HG03139 (cell line): ENCODE data around the gene TSHB.

Source experiments
- ATAC-seq: cut with Tn5 transposase; IDR thresholded peaks from one replicate; pipeline ENCODE4 v1.9.1; 2021; ENCODE audit not compliant: unreplicated experiment

The TSHB gene

DNA sequence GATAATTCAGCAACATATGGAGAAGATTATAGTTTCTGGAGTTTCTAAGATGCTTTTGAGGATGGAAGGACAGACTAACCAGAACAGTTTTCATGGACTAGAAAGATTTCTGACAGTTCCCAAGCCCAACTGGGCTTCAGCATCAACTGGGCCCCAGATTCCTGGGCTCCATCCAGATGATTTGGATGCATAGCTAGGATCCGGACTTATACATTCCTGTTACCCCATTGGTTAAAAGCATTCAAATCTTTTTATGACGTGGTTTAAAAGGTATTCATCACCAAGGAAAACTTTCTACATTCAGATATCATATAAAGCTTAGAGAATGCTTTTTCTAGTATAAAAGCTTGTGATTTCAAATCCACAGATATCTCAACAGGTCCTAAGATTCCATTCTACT lies 29.7 kb downstream of the TSHB start:
- no peak for ATAC-seq

DNA sequence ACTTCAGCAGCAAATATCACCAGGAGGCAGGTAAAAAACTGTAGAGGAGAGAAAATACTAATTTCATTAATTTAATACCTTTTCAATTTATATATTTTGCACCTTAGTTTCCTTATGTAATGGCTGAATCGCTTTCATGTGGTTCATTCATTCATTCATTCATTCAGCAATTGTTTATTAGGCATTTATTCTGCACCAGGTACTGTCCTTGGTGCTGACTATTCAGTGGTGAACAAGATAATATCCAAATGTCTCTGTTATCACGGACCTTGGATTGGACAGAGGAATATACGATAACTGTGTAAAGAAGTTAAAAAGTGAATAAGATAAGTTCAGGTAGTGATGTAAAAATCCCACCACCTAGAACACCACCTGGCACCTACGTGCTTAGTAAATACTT lies 30.9 kb downstream of the TSHB start:
- ATAC-seq = no peak

DNA sequence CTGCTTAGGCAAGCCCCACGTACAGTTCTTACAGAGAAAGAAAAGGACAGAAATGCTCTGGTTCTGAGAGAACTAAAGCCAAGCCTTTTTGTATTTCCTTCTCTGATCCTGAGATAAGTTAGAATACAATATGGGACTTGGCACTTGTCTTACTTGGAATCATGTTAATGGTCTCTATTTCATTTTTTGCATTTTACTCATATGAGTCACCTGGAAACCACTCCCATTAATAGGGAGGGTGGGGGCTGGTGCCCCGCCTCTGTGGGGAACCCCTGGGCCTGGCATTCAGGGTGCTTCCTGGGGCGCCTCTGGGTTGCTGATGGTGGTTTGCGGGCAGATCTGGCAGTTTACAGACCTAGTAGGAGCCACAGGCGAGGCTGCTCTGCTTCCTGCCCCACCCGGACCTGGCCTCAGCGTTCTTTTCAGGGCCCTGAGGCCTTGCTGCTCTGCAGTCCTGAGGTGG lies 32.9 kb downstream of the TSHB start:
- peak; percentile 84 for ATAC-seq

DNA sequence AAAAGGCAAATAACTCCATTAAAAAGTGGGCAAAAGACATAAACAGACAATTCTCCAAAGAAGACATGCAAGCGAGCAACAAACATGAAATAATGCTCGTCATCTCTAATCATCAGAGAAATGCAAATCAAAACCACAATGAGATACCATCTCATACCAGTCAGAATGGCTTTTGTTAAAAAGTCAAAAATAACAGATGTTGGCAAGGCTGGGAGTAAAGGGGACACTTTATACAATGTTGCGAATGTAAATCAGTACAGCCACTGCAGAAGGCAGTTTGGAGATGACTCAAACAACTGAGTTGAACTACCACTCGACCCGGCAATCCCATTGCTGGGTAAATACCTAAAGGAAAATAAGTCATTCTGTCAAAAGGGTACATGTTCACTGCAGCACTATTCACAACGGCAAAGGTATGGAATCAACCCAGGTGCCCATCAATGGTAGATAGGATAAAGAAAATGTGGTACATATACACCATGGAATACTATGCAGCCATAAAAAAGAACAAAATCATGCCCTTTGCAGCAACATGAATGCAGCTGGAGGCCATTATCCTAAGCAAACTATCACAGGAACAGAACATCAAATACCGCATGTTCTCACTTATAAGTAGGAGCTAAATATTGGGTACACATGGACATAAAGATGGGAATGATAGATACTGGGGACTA lies 33.7 kb downstream of the TSHB start:
- no peak for ATAC-seq

DNA sequence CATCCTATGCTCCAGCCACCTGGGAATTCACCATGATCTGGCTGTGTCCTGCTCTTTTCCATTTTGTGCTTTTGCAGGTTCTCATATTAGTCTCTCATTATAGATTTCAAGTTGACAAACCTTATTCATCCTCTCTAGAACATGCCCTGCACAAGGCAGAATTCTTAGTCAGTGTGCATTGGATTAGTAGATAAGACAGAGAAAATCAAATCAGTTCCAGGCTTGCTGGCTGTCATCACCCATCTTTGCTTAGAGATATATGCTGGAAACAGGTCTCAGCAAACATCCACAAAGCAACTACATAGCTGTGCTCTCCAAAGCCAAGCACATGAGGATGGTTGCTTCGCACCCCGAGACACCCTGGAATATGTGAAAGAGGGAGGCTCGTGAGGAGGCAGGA lies 34.8 kb downstream of the TSHB start:
- no peak for ATAC-seq

DNA sequence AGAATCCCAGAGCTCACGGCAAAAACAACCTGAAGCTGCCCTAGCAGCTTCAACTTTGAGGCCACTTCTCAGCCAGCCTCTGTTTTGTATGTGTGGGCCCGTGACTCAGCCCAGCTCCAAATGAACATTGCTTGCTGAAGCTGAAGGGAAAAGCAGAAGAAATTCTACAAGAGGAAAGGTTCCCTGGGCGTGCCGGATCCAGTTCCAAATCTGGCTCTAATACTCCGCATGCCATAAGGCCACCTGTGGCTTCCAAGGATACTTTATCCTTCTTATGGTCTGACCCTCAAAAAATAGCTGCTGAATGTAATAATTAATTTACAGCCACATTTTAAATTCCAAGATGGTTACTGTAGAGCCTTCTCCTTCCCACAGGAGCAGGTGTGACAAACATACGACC lies 35.4 kb downstream of the TSHB start:
- ATAC-seq = no peak

DNA sequence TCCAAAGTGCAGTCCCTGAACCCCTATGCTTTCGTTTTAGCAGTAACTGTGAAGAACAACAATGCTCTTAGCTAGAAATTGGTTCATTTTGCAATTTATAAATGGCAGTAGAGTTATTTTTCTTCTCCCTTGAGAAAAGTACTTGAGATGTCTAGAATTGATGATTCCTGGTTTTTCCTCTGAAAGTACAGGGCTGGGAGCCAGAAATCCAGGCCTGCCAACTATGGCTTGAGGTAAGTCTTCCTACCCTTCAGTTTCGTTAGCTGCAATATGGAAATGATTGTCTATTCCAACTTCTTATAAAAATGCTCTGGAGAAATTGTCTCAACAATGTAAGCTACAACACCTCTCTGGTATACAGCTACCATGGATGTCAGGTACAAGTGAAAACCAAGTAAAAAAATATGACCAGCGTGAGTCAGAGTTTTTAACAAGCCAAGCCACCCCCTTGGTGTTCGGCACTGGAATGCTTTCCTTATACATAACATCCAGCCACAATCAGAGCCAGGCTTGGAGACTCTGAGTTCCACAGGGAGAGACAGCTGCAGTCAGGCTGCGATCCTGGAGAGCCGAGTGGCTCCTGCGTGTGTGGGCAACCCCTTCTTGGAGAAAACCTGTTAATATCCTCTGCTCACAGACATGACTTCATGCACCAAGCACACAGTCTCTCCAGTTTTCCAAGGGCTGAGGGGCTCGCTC lies 37.7 kb downstream of the TSHB start:
- ATAC-seq = no peak

DNA sequence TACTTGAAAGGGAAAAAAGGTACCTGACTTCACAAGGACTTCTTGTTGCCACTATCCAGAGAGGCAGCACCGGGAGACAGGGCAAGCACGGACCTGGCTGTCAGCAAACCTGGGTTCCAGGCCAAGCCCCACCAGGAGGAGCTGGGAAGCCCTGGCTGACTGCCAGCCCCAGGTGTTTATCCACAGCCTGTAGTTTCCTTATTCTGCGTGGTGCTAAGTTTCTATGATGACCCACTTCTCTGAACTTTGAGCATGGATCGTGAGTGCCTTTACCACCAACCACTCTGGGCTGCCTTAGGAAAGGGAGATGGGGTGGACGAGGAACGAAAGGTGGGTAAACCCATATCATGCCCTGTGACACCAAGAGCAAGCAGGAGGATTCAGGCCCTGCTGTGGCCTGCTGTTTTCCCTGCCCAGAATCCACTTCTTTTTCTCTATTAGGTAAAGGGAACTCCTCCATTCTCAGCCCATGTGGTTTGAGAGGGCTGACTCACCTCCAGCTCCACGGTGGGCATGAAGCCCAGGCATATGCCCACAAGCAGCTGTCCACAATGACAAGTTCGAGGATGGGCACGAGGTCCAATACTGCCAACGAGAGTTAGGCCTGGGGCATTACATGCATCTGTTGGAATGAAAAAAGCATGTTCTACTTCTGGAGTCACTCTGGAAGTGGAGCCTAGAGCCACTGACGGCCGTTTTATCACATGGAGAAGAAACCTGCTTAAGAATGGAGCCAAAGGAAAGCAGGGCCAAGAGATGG lies 39.4 kb downstream of the TSHB start:
- no peak for ATAC-seq

DNA sequence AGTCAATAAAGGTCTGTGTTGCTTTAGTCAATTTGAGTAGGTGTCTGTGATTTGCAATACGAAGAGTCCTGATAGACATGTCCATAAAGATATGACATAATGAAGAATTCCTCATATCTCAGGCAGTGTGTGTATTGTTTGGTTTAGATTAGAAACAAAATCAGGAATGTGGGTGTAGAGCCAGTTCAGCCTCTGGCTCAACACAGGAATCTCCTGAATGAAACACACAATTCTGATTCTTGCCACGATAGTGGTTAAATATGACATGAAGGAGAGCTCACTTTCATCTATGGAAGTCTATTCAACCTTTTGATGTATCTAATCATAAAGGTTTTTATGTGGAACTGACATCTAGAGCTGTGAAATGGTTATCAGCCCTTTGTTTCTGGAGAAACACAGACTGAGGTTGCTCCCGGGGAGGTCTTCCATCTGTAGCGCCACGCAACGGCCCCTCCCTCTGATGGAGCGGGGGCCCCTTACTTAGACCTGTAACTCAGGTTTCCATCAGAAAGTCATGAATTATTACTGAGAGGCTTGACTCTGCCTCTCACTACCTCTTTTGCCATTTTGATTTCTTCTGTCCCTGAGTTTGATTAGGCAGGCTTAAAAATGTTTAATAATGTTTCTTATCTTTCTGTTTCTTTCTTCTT lies 40.2 kb downstream of the TSHB start:
- no peak for ATAC-seq

DNA sequence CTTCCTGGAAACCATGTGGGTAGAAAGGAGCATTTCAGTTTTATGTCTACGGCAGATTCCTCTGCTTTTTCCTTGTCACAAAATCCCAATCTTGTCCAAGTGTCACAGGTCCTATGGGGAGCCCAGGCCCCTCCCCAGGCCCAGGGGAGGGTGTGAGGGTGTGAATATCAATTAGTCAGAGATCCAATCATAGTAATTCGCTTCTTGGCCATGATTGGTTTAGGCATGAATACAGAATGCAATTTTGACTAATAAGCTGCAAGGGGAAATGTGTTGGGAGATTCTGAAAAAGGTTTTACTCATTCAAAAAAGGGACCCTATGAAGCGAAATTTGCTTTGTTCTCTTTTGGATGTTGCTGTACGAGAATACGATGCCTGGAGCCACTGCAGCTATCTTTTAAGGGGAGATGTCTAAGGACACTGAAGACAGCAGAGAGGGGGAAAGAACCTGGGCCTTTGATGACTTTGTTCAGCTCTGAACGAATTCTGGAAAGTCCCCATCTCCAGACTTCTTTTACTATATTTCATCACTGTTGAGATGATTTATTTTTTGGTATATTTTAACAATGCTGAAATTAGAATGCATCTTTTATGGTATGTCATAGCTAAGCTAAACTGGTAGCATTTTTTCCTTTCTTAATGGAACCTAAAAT lies 41.5 kb downstream of the TSHB start:
- no peak for ATAC-seq

DNA sequence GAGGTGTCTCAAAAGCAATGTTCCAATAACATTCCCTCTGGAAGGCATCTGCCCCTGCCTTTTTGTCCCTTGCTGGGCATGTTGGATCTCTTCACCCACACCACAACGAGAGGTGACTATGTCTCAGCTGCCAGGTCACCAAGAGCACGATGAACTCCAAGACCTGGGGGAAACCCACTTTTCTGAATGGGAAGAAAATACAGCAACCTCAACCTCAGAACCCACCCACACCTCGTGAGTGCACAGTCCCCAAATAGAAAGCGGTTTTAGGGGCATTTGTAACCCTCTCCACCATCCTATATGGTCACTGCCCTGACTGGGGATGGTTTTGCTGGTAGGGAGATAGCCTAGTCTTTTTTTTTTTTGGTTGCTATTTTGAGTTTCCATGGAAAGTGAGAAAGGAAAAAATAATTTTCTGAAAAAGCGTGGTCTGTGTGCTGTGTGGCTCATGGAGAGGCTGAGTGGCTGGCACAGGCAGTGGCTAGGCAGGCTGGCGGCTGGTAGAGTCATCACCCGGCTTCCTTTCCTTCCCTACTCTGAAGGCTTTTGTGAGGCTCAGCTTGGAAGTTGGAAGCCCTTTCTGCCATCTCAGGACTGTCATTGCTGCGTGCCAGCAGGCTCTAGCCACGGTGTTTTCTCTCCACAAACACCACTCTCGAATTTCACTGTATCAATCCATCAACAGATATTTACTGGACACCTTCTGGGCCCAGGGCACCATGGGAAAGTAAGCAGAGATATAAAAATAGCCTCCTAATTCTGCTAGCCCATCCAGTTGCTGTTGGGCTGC lies 43.9 kb downstream of the TSHB start:
- no peak for ATAC-seq

DNA sequence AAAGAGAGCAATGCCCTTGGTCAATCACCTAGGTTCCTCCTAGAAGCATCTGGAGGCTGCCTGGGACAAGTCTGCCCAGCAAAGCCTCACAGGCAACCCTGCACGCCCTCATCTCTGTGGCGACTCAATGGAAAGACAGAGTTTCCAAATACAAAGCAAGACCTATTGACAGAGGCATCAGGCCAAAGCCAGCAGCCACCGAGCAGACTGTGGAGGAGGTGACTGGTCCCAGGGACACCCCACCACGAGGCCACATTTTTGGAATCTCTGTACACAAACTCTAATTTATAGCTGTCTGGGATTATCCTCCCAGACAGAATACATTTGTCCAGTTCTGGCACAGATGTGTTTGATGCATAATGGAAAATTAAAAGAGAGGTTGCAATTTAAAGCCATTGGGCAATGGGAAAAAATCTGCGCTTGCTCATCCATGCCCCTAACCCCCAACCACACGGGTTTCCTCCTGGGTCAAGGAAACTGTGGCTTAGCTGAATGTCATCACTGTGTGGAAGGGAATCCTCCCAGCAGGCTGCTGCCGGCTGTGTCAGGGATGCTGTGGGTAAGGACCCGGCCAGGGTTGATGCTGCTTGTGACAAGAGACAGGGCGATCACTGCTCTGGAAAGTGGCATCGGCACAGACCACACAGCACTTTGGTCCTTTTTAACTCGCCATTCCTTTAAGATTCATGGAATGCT lies 45.4 kb downstream of the TSHB start:
- ATAC-seq = no peak

DNA sequence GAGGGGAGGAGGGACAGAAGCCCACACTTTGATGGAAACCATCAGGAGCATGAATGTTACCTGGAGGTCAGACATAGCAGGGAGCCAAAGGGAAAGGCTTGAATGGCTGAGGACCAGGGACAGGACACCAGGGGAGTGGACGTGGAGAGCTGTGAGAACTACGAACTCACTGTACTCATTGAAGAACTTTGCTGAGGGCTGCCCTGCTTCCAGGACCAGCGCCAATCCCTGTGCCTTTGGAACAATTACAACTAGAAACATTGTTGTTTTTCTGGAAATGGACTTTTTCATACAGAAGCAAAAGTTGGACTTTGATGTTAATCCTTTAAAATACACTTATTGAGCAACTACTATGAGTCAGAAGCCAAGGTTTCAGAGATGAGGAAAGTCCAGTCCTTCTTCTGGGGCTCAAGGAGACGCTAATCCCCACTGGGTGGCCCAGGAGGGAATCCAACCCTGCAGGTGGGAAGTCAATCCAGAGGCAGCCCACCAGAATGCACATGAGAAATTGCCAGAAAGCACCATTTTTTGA lies 46.8 kb downstream of the TSHB start:
- no peak for ATAC-seq

DNA sequence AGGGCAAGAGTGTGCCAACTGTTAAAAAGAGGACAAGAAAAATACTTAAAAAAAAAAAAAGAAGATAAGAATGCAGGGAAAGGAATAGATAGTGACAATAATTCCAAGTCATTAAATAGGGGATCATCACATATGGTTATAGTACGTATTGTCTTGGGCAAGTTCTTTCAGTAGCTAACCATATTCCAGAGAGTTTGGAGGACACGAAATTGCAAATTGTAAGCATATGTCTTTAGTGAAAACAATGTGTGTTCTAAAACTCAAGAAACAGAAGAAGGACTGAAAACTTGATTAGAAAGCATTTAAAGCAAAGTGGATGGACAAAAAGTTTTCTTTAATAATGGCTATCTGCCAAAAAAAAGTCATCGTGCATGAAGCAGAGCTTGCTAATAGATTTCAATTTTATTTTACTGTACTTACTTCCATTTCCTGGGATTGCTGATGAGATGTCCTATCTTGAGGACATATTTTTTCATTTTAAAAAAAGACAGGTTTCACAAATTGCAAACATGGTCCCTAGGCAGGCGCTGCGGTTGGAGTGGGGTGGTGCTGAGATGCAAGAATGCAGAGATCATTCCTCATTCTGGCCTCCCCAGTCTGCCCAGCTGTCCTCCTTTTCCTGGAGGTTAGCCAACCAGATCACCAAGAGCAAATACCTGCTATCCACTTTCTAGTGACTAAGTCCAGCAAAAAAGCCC lies 47.8 kb downstream of the TSHB start:
- ATAC-seq = no peak

DNA sequence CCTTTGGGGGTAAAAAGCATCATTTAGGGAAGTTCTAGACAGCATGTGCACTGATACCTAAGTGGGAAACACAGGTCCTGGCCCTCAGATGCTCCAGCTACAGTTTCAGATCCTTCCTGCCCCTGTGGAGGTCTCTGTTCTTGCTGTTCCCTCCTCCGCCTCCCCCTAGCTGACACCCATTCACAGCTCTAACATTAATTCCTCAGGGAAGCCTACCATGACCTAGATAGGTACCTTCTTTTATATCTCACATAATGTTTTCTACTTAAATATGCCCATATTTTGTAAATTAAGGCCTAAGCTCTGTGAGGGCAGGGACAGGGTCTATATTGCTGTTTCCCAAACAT lies 48.3 kb downstream of the TSHB start:
- no peak for ATAC-seq

DNA sequence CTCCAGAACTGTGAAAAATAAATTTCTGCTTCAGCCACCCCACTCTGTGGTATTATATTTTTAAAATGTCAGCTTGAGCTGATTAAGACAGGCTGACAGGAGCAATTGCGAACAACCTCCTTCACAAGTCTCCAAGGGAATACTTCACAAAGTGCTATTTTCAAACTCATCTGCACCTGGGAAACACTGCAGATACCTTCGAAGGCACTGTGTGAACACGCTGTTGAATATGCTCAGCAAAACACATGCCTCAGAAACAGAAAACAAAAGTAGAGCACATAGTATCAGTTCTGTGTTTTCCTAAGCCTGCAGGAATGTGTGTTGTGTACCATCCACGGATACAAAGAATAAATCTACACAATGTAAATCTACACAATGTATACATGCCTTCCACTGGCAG lies 49.1 kb downstream of the TSHB start:
- ATAC-seq = no peak

DNA sequence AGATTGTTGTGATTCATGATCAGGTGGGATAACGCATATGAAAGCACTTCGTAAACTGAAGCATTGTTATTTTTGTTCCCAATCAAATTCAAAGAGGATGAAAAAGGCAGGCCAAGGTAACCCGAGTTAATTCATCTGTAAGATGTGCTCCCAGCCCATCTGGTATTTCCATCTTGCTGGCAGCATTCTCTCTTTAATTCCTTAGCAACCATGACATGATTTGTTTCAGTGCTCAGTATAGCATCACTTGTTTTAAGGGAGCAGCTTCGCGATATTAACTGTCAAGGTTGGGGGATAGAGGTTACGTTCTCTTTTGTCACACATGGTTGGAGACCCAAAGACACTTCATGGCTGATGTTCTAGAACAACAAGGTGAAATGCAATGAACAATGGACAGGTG lies 53.3 kb downstream of the TSHB start:
- ATAC-seq = no peak
